ENCODE measurements around the gene BCAS1. TPM values are rescaled to one million over a fixed set of nuclear protein-coding genes. Genes with fewer than 3 reads are reported as not detected.
"Not testable (repeated sequence)": the region's sequence is repeated elsewhere in the genome, so short reads cannot be mapped to it uniquely, and the experiment has no call there.

Gene BCAS1
- total and polyA plus RNA-seq, 2 donors from 2014 or later = 1.1 to 4.8 TPM

GRCh38 chr20:54015496-54015895 is 54.9 kb downstream of the BCAS1 start:
- Histone ChIP-seq H3K36me3 (ENCODE audit: control insufficient read depth in 2 of 3, insufficient read depth in 3 of 3, low read length in 3 of 3) (no peaks in the 10 kb centered on the region), H3K4me1 (ENCODE audit: control insufficient read depth in 2 of 3, insufficient read depth in 2 of 3, low read depth in 1 of 3, low read length in 3 of 3) (no peaks in the 10 kb centered on the region), H3K27ac (ENCODE audit: low read depth in 2 of 2, low read length in 2 of 2) (no peak overlapping the region), H3K27me3 (ENCODE audit: control insufficient read depth, insufficient read depth, low read length) (no peaks in the 10 kb centered on the region), H3K9me3 (ENCODE audit: control insufficient read depth in 2 of 3, insufficient read depth in 1 of 3, low read length in 3 of 3) (no peaks in the 10 kb centered on the region), H3K4me3 (ENCODE audit: low read length in 3 of 3) (no peak overlapping the region), H3K9ac (ENCODE audit: low read length in 3 of 3) (no peak overlapping the region)
- DNase-seq = peak in 1 of 5 donors; percentile 15
- no peak for FAIRE-seq
- no peak for TF ChIP-seq CTCF (IDR thresholded peaks at IDR 0.05; ENCODE audit: borderline replicate concordance, extremely low read depth, insufficient read depth)
- intact Hi-C loops (cut with DNase I) = no loop called here

- no peak for TF ChIP-seq CTCF (IDR thresholded peaks at IDR 0.05; ENCODE audit: borderline replicate concordance, extremely low read depth, insufficient read depth)
Observed at GRCh38 chr20:54014293-54014926, 56.0 kb downstream of the BCAS1 start.

GRCh38 chr20:54013471-54013870 is 56.9 kb downstream of the BCAS1 start:
- TF ChIP-seq CTCF (IDR thresholded peaks at IDR 0.05; ENCODE audit: borderline replicate concordance, extremely low read depth, insufficient read depth) = no peak
- Histone ChIP-seq H3K27me3 (ENCODE audit: control insufficient read depth, insufficient read depth, low read length) (no peaks in the 10 kb centered on the region), H3K9ac (ENCODE audit: low read length in 3 of 3) (no peak overlapping the region), H3K4me1 (ENCODE audit: control insufficient read depth in 2 of 3, insufficient read depth in 2 of 3, low read depth in 1 of 3, low read length in 3 of 3) (no peaks in the 10 kb centered on the region), H3K9me3 (ENCODE audit: control insufficient read depth in 2 of 3, insufficient read depth in 1 of 3, low read length in 3 of 3) (no peaks in the 10 kb centered on the region), H3K36me3 (ENCODE audit: control insufficient read depth in 2 of 3, insufficient read depth in 3 of 3, low read length in 3 of 3) (no peaks in the 10 kb centered on the region), H3K27ac (ENCODE audit: low read depth in 2 of 2, low read length in 2 of 2) (no peak overlapping the region), H3K4me3 (ENCODE audit: low read length in 3 of 3) (no peak overlapping the region)
- no peak for DNase-seq
- FAIRE-seq = no peak
- intact Hi-C loops (cut with DNase I) = no loop called here

More at GRCh38 chr20:54014293-54014926, 56.0 kb downstream of the BCAS1 start:
- DNase-seq (no peak), FAIRE-seq (no peak)
- Histone ChIP-seq H3K4me1 (ENCODE audit: control insufficient read depth in 2 of 3, insufficient read depth in 2 of 3, low read depth in 1 of 3, low read length in 3 of 3) (no peaks in the 10 kb centered on the region), H3K27me3 (ENCODE audit: control insufficient read depth, insufficient read depth, low read length) (no peaks in the 10 kb centered on the region), H3K9ac (ENCODE audit: low read length in 3 of 3) (no peak overlapping the region), H3K36me3 (ENCODE audit: control insufficient read depth in 2 of 3, insufficient read depth in 3 of 3, low read length in 3 of 3) (no peaks in the 10 kb centered on the region), H3K4me3 (ENCODE audit: low read length in 3 of 3) (no peak overlapping the region), H3K9me3 (ENCODE audit: control insufficient read depth in 2 of 3, insufficient read depth in 1 of 3, low read length in 3 of 3) (no peaks in the 10 kb centered on the region), H3K27ac (ENCODE audit: low read depth in 2 of 2, low read length in 2 of 2) (no peak overlapping the region)
- intact Hi-C loops (cut with DNase I) = no loop called here

GRCh38 chr20:54011346-54011745 is 59.0 kb downstream of the BCAS1 start:
- no peak for FAIRE-seq
- H3K4me3 ChIP-seq (ENCODE audit: low read length in 3 of 3) = no peak overlapping the region
- TF ChIP-seq CTCF (IDR thresholded peaks at IDR 0.05; ENCODE audit: borderline replicate concordance, extremely low read depth, insufficient read depth) = no peak
- no peaks in the 10 kb centered on the region for H3K9me3 ChIP-seq (ENCODE audit: control insufficient read depth in 2 of 3, insufficient read depth in 1 of 3, low read length in 3 of 3)
- no peaks in the 10 kb centered on the region for H3K4me1 ChIP-seq (ENCODE audit: control insufficient read depth in 2 of 3, insufficient read depth in 2 of 3, low read depth in 1 of 3, low read length in 3 of 3)
- no peak overlapping the region for H3K27ac ChIP-seq (ENCODE audit: low read depth in 2 of 2, low read length in 2 of 2)
- no peaks in the 10 kb centered on the region for H3K27me3 ChIP-seq (ENCODE audit: control insufficient read depth, insufficient read depth, low read length)
- H3K9ac ChIP-seq (ENCODE audit: low read length in 3 of 3) = no peak overlapping the region
- intact Hi-C loops (cut with DNase I) = no loop called here
- DNase-seq = no peak
- no peaks in the 10 kb centered on the region for H3K36me3 ChIP-seq (ENCODE audit: control insufficient read depth in 2 of 3, insufficient read depth in 3 of 3, low read length in 3 of 3)

- H3K27me3 ChIP-seq (ENCODE audit: control insufficient read depth, insufficient read depth, low read length); H3K9ac ChIP-seq (ENCODE audit: low read length in 3 of 3); H3K36me3 ChIP-seq (ENCODE audit: control insufficient read depth in 2 of 3, insufficient read depth in 3 of 3, low read length in 3 of 3); intact Hi-C loops (cut with DNase I); H3K4me3 ChIP-seq (ENCODE audit: low read length in 3 of 3); H3K4me1 ChIP-seq (ENCODE audit: control insufficient read depth in 2 of 3, insufficient read depth in 2 of 3, low read depth in 1 of 3, low read length in 3 of 3); FAIRE-seq; DNase-seq; H3K27ac ChIP-seq (ENCODE audit: low read depth in 2 of 2, low read length in 2 of 2): not testable (repeated sequence)
- H3K9me3 ChIP-seq (ENCODE audit: control insufficient read depth in 2 of 3, insufficient read depth in 1 of 3, low read length in 3 of 3) = peaks cover 0 to 12% (median 0%) of the 10 kb centered on the region in 3 donors
Observed at GRCh38 chr20:54006216-54006615, 64.2 kb downstream of the BCAS1 start.
